K562 (cell line): Measurements from ENCODE around the gene SCAPER. TPM values are rescaled to one million over a fixed set of nuclear protein-coding genes. Genes with fewer than 3 reads are reported as not detected.

Experiments used
- CHD2 ChIP-seq: IDR thresholded peaks from 2 replicates; pipeline ENCODE4 v1.6.1; 2011; ENCODE audit warnings: low read depth, low read length
- FOSL1 ChIP-seq: fragments of 200-800 bp; sonication (Bioruptor generic); conservative IDR thresholded peaks from 2 replicates; pipeline ENCODE4 v1.6.1; 2016; ENCODE audit warnings: missing genetic modification characterization, missing compliant biosample characterization
- GABPB1 ChIP-seq: sonication (generic); formaldehyde crosslinking; IDR thresholded peaks from 2 replicates; pipeline ENCODE4 v1.8.0; 2022; ENCODE audit warnings: mild to moderate bottlenecking, missing genetic modification reagents
- HLTF ChIP-seq: fragments of 450-650 bp; IDR thresholded peaks from 2 replicates; pipeline ENCODE4 v1.6.1; 2016
- HSF4 ChIP-seq: fragments of 250-450 bp; sonication (Bioruptor Pico); IDR thresholded peaks from 2 replicates; pipeline ENCODE4 v2.1.2; 2022; ENCODE audit warnings: mild to moderate bottlenecking, moderate library complexity, borderline replicate concordance
- MAFK ChIP-seq: IDR thresholded peaks from 2 replicates; pipeline ENCODE4 v1.6.1; 2011; ENCODE audit warnings: low read length, improper control_type of control experiment
- TCFL5 ChIP-seq: fragments of 250-450 bp; sonication (Bioruptor Pico); conservative IDR thresholded peaks from 2 replicates; pipeline ENCODE4 v1.6.1; 2021; ENCODE audit warnings: mild to moderate bottlenecking, moderate library complexity, matching md5 sums
- TEAD4 ChIP-seq, 2 experiments: sonication (generic) in 1 of 2; formaldehyde crosslinking in 1 of 2; IDR thresholded peaks; 2 replicates each; pipeline versions ENCODE4 v1.6.1 to v1.8.0; 2012 to 2022; ENCODE audit warnings: borderline replicate concordance in 1 of 2, inconsistent platforms in 1 of 2, low read length in 1 of 2, mild to moderate bottlenecking in 1 of 2, missing genetic modification reagents in 1 of 2
- ZFP36 ChIP-seq: fragments of 150-350 bp; IDR thresholded peaks from 2 replicates; pipeline ENCODE4 v1.6.1; 2018; ENCODE audit warnings: low read length, low read depth; ENCODE audit not compliant: partially characterized antibody
- ZNF175 ChIP-seq: fragments of 200-800 bp; sonication (Bioruptor generic); IDR thresholded peaks from 2 replicates; pipeline ENCODE4 v1.6.1; 2016; ENCODE audit warnings: low read depth, mild to moderate bottlenecking, missing genetic modification characterization, missing compliant biosample characterization
- ZNF224 ChIP-seq: sonication (generic); formaldehyde crosslinking; IDR thresholded peaks from 2 replicates; pipeline ENCODE4 v1.8.0; 2022; ENCODE audit warnings: mild to moderate bottlenecking, missing genetic modification reagents
- ZNF695 ChIP-seq: fragments of 450-650 bp; formaldehyde crosslinking; IDR thresholded peaks from 2 replicates; pipeline ENCODE4 v1.4.0; 2020; ENCODE audit warnings: mild to moderate bottlenecking, moderate library complexity
- polyA plus RNA-seq, 8 experiments: library from polyadenylated mRNA; depleted of rRNA in 4 of 8; stranded (reverse) in 5 of 8; unstranded in 3 of 8; fragments of >200 nt; fragmentation: Nextera tagmentation in 2 of 8; fragmentation: Illumina TruSeq in 1 of 8; extraction: Ambion mirVana in 2 of 8; extraction: Trizol in 1 of 8; gene quantifications; 2 replicates each; pipeline versions ENCODE4 v1.2.1 to v1.2.3, GENCODE V29; 2011 to 2014; ENCODE audit warnings: inconsistent platforms in 1 of 8, missing spikeins in 1 of 8
- total RNA-seq, 7 experiments: library from RNA; depleted of rRNA in 6 of 7; stranded (reverse); fragments of >200 nt in 6 of 7; fragmentation: Illumina TruSeq in 2 of 7; extraction: Trizol in 2 of 7; gene quantifications; 2 replicates each; pipeline versions ENCODE4 v1.2.1 to v1.2.3, GENCODE V29; 2011 to 2021; ENCODE audit warnings: low replicate concordance in 1 of 7
- TF ChIP-seq, protein P1 (sequence below): fragments of 450-650 bp; IDR thresholded peaks from 2 replicates; pipeline ENCODE4 v1.6.1; 2016; ENCODE audit warnings: mild to moderate bottlenecking, moderate library complexity
- TF ChIP-seq, protein P2 (sequence below): IDR thresholded peaks from 2 replicates; pipeline ENCODE4 v1.6.1; 2016; ENCODE audit warnings: missing genetic modification characterization, missing compliant biosample characterization
- TF ChIP-seq, protein P3 (sequence below): fragments of 450-650 bp; formaldehyde crosslinking; IDR thresholded peaks from 2 replicates; pipeline ENCODE4 v1.4.0; 2020; ENCODE audit warnings: mild to moderate bottlenecking, moderate library complexity

The SCAPER gene
- total and polyA plus RNA-seq, 9 of the 15 experiments (the other 6 are each of a cell fraction or from before 2014, with no cell fraction given): 1.3 to 5.7 (median 3.2) TPM

DNA sequence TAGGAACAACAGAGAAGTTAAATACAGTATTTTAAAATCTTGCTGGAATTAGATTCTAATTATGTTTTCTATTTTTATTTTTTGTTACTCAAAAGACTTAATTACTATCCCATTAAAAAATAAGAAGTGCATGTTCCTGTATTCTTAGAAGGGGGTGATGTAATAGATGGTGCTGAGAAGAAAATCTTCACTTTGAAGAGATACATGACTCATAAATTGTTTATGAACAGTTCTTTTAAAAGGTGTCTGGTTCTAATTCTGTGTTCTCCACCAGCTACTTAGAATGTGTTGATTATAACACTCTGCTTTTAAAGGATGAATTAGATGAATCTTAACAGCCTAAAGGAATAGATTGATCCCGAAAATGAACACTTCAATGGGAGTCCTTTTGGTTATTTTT lies 34.6 kb upstream of the SCAPER start (continued):
- TF ChIP-seq, protein P1, sequence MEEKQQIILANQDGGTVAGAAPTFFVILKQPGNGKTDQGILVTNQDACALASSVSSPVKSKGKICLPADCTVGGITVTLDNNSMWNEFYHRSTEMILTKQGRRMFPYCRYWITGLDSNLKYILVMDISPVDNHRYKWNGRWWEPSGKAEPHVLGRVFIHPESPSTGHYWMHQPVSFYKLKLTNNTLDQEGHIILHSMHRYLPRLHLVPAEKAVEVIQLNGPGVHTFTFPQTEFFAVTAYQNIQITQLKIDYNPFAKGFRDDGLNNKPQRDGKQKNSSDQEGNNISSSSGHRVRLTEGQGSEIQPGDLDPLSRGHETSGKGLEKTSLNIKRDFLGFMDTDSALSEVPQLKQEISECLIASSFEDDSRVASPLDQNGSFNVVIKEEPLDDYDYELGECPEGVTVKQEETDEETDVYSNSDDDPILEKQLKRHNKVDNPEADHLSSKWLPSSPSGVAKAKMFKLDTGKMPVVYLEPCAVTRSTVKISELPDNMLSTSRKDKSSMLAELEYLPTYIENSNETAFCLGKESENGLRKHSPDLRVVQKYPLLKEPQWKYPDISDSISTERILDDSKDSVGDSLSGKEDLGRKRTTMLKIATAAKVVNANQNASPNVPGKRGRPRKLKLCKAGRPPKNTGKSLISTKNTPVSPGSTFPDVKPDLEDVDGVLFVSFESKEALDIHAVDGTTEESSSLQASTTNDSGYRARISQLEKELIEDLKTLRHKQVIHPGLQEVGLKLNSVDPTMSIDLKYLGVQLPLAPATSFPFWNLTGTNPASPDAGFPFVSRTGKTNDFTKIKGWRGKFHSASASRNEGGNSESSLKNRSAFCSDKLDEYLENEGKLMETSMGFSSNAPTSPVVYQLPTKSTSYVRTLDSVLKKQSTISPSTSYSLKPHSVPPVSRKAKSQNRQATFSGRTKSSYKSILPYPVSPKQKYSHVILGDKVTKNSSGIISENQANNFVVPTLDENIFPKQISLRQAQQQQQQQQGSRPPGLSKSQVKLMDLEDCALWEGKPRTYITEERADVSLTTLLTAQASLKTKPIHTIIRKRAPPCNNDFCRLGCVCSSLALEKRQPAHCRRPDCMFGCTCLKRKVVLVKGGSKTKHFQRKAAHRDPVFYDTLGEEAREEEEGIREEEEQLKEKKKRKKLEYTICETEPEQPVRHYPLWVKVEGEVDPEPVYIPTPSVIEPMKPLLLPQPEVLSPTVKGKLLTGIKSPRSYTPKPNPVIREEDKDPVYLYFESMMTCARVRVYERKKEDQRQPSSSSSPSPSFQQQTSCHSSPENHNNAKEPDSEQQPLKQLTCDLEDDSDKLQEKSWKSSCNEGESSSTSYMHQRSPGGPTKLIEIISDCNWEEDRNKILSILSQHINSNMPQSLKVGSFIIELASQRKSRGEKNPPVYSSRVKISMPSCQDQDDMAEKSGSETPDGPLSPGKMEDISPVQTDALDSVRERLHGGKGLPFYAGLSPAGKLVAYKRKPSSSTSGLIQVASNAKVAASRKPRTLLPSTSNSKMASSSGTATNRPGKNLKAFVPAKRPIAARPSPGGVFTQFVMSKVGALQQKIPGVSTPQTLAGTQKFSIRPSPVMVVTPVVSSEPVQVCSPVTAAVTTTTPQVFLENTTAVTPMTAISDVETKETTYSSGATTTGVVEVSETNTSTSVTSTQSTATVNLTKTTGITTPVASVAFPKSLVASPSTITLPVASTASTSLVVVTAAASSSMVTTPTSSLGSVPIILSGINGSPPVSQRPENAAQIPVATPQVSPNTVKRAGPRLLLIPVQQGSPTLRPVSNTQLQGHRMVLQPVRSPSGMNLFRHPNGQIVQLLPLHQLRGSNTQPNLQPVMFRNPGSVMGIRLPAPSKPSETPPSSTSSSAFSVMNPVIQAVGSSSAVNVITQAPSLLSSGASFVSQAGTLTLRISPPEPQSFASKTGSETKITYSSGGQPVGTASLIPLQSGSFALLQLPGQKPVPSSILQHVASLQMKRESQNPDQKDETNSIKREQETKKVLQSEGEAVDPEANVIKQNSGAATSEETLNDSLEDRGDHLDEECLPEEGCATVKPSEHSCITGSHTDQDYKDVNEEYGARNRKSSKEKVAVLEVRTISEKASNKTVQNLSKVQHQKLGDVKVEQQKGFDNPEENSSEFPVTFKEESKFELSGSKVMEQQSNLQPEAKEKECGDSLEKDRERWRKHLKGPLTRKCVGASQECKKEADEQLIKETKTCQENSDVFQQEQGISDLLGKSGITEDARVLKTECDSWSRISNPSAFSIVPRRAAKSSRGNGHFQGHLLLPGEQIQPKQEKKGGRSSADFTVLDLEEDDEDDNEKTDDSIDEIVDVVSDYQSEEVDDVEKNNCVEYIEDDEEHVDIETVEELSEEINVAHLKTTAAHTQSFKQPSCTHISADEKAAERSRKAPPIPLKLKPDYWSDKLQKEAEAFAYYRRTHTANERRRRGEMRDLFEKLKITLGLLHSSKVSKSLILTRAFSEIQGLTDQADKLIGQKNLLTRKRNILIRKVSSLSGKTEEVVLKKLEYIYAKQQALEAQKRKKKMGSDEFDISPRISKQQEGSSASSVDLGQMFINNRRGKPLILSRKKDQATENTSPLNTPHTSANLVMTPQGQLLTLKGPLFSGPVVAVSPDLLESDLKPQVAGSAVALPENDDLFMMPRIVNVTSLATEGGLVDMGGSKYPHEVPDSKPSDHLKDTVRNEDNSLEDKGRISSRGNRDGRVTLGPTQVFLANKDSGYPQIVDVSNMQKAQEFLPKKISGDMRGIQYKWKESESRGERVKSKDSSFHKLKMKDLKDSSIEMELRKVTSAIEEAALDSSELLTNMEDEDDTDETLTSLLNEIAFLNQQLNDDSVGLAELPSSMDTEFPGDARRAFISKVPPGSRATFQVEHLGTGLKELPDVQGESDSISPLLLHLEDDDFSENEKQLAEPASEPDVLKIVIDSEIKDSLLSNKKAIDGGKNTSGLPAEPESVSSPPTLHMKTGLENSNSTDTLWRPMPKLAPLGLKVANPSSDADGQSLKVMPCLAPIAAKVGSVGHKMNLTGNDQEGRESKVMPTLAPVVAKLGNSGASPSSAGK: no peak
- TF ChIP-seq ZFP36 (no peak), TCFL5 (CRISPR knock-in tag) (no peak), TEAD4 (IDR thresholded peaks at IDR 0.05; ENCODE audit: low read length) (no peak), TEAD4 (CRISPR knock-in tag; IDR thresholded peaks at IDR 0.05; ENCODE audit: borderline replicate concordance) (no peak), GABPB1 (CRISPR knock-in tag) (no peak), HSF4 (no peak), MAFK (no peak), FOSL1 (tag) (peak; percentile 40; the same call in 1 of the 2 replicates), HLTF (no peak), ZNF175 (CRISPR knock-in tag) (peak; percentile 60; the same call in 1 of the 2 replicates), ZNF695 (CRISPR knock-in tag) (no peak), ZNF224 (no peak), CHD2 (no peak)
- TF ChIP-seq, protein P2, sequence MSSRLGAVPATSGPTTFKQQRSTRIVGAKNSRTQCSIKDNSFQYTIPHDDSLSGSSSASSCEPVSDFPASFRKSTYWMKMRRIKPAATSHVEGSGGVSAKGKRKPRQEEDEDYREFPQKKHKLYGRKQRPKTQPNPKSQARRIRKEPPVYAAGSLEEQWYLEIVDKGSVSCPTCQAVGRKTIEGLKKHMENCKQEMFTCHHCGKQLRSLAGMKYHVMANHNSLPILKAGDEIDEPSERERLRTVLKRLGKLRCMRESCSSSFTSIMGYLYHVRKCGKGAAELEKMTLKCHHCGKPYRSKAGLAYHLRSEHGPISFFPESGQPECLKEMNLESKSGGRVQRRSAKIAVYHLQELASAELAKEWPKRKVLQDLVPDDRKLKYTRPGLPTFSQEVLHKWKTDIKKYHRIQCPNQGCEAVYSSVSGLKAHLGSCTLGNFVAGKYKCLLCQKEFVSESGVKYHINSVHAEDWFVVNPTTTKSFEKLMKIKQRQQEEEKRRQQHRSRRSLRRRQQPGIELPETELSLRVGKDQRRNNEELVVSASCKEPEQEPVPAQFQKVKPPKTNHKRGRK: no peak
- TF ChIP-seq, protein P3, sequence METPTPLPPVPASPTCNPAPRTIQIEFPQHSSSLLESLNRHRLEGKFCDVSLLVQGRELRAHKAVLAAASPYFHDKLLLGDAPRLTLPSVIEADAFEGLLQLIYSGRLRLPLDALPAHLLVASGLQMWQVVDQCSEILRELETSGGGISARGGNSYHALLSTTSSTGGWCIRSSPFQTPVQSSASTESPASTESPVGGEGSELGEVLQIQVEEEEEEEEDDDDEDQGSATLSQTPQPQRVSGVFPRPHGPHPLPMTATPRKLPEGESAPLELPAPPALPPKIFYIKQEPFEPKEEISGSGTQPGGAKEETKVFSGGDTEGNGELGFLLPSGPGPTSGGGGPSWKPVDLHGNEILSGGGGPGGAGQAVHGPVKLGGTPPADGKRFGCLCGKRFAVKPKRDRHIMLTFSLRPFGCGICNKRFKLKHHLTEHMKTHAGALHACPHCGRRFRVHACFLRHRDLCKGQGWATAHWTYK (CRISPR knock-in tag): no peak
